ENCODE data around the gene RASSF3. TPM values are rescaled to one million over a fixed set of nuclear protein-coding genes. Genes with fewer than 3 reads are reported as not detected.

The RASSF3 gene
- total and polyA plus RNA-seq, 2 of the 13 experiments (the other 11 are each of a cell fraction or from before 2014, with no cell fraction given), result 15.5 to 16.0 TPM

DNA sequence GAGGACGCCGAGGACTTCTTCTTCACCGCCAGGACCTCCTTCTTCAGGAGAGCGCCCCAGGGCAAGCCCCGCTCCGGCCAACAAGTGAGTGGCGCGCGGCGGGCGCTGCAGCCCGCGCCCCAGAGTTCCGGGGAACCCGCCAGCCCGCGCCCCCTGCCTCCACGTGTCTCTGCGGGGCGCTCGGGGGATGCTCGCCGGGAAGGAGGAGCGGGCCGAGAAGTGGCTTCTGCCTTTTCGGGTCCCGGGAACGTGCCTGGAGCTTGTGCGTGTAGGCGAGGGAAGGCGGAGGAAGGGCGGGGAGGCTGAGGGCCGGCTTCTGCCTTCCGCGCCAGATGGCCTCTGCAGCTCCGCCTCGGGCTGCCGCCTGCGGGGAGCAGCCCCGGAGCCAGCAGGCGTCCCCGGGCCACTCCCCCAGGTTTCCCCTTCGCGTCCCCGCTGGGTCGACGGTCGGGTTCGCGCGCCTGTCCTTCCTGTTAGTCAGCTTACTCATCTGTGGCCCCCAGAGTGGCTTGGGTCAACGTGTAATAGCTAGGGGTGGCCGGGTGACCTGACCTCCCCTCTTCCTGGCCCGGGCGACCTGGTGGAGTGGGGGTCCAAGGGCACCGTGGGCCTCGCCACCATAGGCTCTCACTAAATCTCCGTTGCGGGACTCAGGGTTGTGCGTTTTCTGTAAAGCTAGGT lies 505 bp downstream of the RASSF3 start (continued):
- TF ChIP-seq NFKB2 (CRISPR knock-in tag; IDR thresholded peaks at IDR 0.05; ENCODE audit: borderline replicate concordance), result no peak
- TF ChIP-seq HMG20B (CRISPR knock-in tag; conservative IDR thresholded peaks at IDR 0.05), result peak; percentile 33; the same call in 1 of the 2 replicates
- TF ChIP-seq ZKSCAN1 (IDR thresholded peaks at IDR 0.05; ENCODE audit: low read length), result no peak
- TF ChIP-seq, protein P1, sequence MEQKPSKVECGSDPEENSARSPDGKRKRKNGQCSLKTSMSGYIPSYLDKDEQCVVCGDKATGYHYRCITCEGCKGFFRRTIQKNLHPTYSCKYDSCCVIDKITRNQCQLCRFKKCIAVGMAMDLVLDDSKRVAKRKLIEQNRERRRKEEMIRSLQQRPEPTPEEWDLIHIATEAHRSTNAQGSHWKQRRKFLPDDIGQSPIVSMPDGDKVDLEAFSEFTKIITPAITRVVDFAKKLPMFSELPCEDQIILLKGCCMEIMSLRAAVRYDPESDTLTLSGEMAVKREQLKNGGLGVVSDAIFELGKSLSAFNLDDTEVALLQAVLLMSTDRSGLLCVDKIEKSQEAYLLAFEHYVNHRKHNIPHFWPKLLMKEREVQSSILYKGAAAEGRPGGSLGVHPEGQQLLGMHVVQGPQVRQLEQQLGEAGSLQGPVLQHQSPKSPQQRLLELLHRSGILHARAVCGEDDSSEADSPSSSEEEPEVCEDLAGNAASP (CRISPR knock-in tag; IDR thresholded peaks at IDR 0.05; ENCODE audit: borderline replicate concordance), result no peak
- TF ChIP-seq, protein P2, sequence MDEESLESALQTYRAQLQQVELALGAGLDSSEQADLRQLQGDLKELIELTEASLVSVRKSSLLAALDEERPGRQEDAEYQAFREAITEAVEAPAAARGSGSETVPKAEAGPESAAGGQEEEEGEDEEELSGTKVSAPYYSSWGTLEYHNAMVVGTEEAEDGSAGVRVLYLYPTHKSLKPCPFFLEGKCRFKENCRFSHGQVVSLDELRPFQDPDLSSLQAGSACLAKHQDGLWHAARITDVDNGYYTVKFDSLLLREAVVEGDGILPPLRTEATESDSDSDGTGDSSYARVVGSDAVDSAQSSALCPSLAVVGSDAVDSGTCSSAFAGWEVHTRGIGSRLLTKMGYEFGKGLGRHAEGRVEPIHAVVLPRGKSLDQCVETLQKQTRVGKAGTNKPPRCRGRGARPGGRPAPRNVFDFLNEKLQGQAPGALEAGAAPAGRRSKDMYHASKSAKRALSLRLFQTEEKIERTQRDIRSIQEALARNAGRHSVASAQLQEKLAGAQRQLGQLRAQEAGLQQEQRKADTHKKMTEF (CRISPR knock-in tag; IDR thresholded peaks at IDR 0.05), result no peak
- no peak for TF ChIP-seq HNRNPL (IDR thresholded peaks at IDR 0.05; ENCODE audit: low read depth, low read length)
- peak; percentile 55 for TF ChIP-seq TAF1 (CRISPR knock-in tag; IDR thresholded peaks at IDR 0.05)
- TF ChIP-seq PTBP1 (IDR thresholded peaks at IDR 0.05; ENCODE audit: low read depth, low read length, poor library complexity, severe bottlenecking), result no peak
- TF ChIP-seq, protein P3, sequence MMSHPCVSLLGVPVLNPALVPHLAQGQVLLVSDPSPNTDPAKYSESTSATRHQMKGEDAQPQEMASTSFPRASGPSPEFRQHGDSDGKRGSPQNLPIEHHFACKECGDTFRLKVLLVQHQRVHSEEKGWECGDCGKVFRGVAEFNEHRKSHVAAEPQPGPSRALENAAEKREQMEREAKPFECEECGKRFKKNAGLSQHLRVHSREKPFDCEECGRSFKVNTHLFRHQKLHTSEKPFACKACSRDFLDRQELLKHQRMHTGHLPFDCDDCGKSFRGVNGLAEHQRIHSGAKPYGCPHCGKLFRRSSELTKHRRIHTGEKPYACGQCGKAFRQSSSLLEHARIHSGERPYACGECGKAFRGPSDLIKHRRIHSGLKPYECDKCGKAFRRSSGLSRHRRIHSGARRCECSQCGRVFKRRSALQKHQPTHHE (CRISPR knock-in tag; IDR thresholded peaks at IDR 0.05; ENCODE audit: borderline replicate concordance), result no peak
- TF ChIP-seq ZNF234 (CRISPR knock-in tag; conservative IDR thresholded peaks at IDR 0.05), result no peak
- TF ChIP-seq, protein P4, sequence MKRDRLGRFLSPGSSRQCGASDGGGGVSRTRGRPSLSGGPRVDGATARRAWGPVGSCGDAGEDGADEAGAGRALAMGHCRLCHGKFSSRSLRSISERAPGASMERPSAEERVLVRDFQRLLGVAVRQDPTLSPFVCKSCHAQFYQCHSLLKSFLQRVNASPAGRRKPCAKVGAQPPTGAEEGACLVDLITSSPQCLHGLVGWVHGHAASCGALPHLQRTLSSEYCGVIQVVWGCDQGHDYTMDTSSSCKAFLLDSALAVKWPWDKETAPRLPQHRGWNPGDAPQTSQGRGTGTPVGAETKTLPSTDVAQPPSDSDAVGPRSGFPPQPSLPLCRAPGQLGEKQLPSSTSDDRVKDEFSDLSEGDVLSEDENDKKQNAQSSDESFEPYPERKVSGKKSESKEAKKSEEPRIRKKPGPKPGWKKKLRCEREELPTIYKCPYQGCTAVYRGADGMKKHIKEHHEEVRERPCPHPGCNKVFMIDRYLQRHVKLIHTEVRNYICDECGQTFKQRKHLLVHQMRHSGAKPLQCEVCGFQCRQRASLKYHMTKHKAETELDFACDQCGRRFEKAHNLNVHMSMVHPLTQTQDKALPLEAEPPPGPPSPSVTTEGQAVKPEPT (CRISPR knock-in tag; IDR thresholded peaks at IDR 0.05; ENCODE audit: low read depth), result no peak
- no peak for TF ChIP-seq SRF (IDR thresholded peaks at IDR 0.05; ENCODE audit: low read depth, low read length)
- peak; percentile 7; the same call in 1 of the 2 replicates for TF ChIP-seq HNF4A (CRISPR knock-in tag; IDR thresholded peaks at IDR 0.05)
- TF ChIP-seq, protein P5, sequence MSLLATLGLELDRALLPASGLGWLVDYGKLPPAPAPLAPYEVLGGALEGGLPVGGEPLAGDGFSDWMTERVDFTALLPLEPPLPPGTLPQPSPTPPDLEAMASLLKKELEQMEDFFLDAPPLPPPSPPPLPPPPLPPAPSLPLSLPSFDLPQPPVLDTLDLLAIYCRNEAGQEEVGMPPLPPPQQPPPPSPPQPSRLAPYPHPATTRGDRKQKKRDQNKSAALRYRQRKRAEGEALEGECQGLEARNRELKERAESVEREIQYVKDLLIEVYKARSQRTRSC (CRISPR knock-in tag; IDR thresholded peaks at IDR 0.05; ENCODE audit: low read depth), result no peak
- no peak for TF ChIP-seq ZNF672 (CRISPR knock-in tag; IDR thresholded peaks at IDR 0.05)
- no peak for TF ChIP-seq ATRX (CRISPR knock-in tag; IDR thresholded peaks at IDR 0.05; ENCODE audit: borderline replicate concordance)
- peak; percentile 22; the same call in 1 of the 2 replicates for TF ChIP-seq SP5 (CRISPR knock-in tag; IDR thresholded peaks at IDR 0.05; ENCODE audit: borderline replicate concordance, low read depth)
- TF ChIP-seq KAT7 (CRISPR knock-in tag; IDR thresholded peaks at IDR 0.05; ENCODE audit: borderline replicate concordance), result peak; percentile 77
- TF ChIP-seq, protein P6, sequence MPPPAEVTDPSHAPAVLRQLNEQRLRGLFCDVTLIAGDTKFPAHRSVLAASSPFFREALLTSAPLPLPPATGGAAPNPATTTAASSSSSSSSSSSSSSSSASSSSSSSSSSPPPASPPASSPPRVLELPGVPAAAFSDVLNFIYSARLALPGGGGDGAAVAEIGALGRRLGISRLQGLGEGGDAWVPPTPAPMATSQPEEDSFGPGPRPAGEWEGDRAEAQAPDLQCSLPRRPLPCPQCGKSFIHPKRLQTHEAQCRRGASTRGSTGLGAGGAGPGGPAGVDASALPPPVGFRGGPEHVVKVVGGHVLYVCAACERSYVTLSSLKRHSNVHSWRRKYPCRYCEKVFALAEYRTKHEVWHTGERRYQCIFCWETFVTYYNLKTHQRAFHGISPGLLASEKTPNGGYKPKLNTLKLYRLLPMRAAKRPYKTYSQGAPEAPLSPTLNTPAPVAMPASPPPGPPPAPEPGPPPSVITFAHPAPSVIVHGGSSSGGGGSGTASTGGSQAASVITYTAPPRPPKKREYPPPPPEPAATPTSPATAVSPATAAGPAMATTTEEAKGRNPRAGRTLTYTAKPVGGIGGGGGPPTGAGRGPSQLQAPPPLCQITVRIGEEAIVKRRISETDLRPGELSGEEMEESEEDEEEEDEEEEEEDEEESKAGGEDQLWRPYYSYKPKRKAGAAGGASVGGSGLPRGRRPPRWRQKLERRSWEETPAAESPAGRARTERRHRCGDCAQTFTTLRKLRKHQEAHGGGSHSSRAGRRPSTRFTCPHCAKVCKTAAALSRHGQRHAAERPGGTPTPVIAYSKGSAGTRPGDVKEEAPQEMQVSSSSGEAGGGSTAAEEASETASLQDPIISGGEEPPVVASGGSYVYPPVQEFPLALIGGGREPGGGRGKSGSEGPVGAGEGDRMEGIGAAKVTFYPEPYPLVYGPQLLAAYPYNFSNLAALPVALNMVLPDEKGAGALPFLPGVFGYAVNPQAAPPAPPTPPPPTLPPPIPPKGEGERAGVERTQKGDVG (CRISPR knock-in tag; IDR thresholded peaks at IDR 0.05; ENCODE audit: borderline replicate concordance), result no peak
- no peak for TF ChIP-seq MEF2D (CRISPR knock-in tag; IDR thresholded peaks at IDR 0.05)

Data from HepG2 (cell line).